Mucosa of descending colon (tissue), 3 donors: Measurements from ENCODE around the gene CDKN2AIP. TPM values are rescaled to one million over a fixed set of nuclear protein-coding genes. Genes with fewer than 3 reads are reported as not detected.

Experiments
- ATAC-seq: fragments of 200-7000 bp; cut with Tn5 transposase; one replicate; pipeline ENCODE4 v1.9.1; 2020; ENCODE audit warnings: mild to moderate bottlenecking, moderate library complexity
- DNase-seq, 3 donors: peaks; one replicate each; pipeline ENCODE4 v3.0.0-alpha.2; 2020
- H3K36me3 ChIP-seq: fragments of 200-600 bp; one replicate; pipeline ENCODE4 v1.8.0; 2021; ENCODE audit warnings: low read depth, mild to moderate bottlenecking
- H3K4me1 ChIP-seq: fragments of 200-600 bp; one replicate; pipeline ENCODE4 v1.8.0; 2021; ENCODE audit warnings: low read depth, mild to moderate bottlenecking
- H3K4me3 ChIP-seq: fragments of 200-600 bp; one replicate; pipeline ENCODE4 v1.8.0; 2021; ENCODE audit warnings: mild to moderate bottlenecking
- H3K9me3 ChIP-seq: fragments of 200-600 bp; one replicate; pipeline ENCODE4 v1.8.0; 2021; ENCODE audit warnings: mild to moderate bottlenecking
- intact Hi-C, 2 donors: fragments of 100-400 bp; cut with DNase I in 1 of 2; cut with micrococcal nuclease in 1 of 2; formaldehyde crosslinking; loops; one replicate each; pipeline versions ENCODE4 v1.11.0 to v1.11.1; 2022; cut with DNase I, micrococcal nuclease
- total RNA-seq, 3 donors: library from RNA; stranded (reverse); fragmentation: NEBNext Ultra II Directional in 2 of 3; extraction: Animal tissue kit (Norgen Biotek cat#: 25700) in 2 of 3; gene quantifications; one replicate each; pipeline versions ENCODE4 v1.2.1 to v1.2.4, GENCODE V29; 2021 to 2023
- TF ChIP-seq, protein P1 (sequence below): fragments of 200-600 bp; IDR thresholded peaks from one replicate; pipeline ENCODE4 v1.8.0; 2022; ENCODE audit warnings: antibody characterized with exemption, mild to moderate bottlenecking
- donor health status: DM: no; HTN: no; CAD: no; lungs with moderate emphysema.
- donor health status: DM: no; HTN: no; CAD: no.
- donor health status: DM: no; HTN: yes; CAD: no.

CDKN2AIP gene
- total RNA-seq, 3 donors from 2014 or later, result 16.2 to 20.4 (median 18.9) TPM

DNA sequence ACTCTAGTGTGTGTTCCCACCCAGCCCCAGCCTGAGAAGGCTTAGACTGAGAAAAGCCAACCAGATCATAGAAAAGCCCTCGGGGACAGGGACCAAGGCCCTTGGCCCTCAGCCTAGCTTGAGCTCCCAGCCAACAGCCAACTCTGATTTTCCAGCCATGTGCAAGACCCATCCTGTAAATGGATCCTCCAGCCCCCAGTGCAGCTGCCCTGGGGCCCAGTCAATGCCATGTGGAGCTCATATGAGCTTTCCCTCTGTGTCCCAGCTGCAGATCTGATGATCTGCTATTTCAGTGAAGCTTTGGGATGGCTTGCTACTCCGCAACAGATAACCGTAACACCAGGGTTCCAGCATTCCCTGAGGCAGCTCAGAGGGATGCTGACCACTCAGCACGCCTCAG lies 40.5 kb upstream of the CDKN2AIP start:
- intact Hi-C loops, result no loop called here
- TF ChIP-seq, protein P1, sequence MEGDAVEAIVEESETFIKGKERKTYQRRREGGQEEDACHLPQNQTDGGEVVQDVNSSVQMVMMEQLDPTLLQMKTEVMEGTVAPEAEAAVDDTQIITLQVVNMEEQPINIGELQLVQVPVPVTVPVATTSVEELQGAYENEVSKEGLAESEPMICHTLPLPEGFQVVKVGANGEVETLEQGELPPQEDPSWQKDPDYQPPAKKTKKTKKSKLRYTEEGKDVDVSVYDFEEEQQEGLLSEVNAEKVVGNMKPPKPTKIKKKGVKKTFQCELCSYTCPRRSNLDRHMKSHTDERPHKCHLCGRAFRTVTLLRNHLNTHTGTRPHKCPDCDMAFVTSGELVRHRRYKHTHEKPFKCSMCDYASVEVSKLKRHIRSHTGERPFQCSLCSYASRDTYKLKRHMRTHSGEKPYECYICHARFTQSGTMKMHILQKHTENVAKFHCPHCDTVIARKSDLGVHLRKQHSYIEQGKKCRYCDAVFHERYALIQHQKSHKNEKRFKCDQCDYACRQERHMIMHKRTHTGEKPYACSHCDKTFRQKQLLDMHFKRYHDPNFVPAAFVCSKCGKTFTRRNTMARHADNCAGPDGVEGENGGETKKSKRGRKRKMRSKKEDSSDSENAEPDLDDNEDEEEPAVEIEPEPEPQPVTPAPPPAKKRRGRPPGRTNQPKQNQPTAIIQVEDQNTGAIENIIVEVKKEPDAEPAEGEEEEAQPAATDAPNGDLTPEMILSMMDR, result no peak
- no peaks in the 10 kb centered on the region for H3K9me3 ChIP-seq
- no peaks in the 10 kb centered on the region for H3K4me1 ChIP-seq
- DNase-seq, result no peak
- H3K4me3 ChIP-seq, result no peak overlapping the region
- H3K36me3 ChIP-seq, result no peaks in the 10 kb centered on the region
- no peak for ATAC-seq

GRCh38 chr4:183405303-183405702 lies 39.1 kb upstream of the CDKN2AIP start:
- Histone ChIP-seq H3K36me3 (no peaks in the 10 kb centered on the region), H3K4me3 (no peak overlapping the region), H3K4me1 (no peaks in the 10 kb centered on the region), H3K9me3 (no peaks in the 10 kb centered on the region)
- TF ChIP-seq, protein P1, result no peak
- ATAC-seq (no peak), DNase-seq (no peak)
- intact Hi-C loops, result no loop called here

- Histone ChIP-seq H3K9me3 (no peaks in the 10 kb centered on the region), H3K4me3 (no peak overlapping the region), H3K36me3 (no peaks in the 10 kb centered on the region), H3K4me1 (no peaks in the 10 kb centered on the region)
- intact Hi-C loops, result no loop called here
- DNase-seq (peak; percentile 91 to 95 (median 91)), ATAC-seq (peak; percentile 92)
- TF ChIP-seq, protein P1, result peak; percentile 96
Measured at GRCh38 chr4:183407128-183407585, 37.3 kb upstream of the CDKN2AIP start.

- DNase-seq (no peak), ATAC-seq (no peak)
- intact Hi-C loops, result no loop called here
Measured at GRCh38 chr4:183407635-183408464, 36.6 kb upstream of the CDKN2AIP start.

DNA sequence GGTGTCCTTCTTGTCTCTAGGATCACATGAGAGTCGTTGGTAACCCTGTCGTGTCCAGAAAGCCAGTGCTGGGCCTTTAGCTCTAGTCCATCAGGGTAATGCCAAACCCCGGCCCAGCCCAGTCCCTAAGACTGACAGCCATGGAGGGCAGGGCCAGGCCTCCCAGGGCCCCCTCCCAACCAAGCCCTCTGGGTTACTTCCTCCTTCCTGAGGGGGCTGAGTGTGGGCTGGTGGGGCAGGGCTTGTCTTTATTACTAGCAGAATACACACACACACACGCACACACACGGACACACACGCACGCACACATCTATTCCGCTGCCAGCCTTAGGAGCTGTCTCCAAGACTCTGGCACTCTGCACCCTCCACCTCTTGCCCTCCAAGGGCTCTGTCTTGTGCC lies 35.6 kb upstream of the CDKN2AIP start:
- H3K4me3 ChIP-seq, result no peak overlapping the region
- H3K36me3 ChIP-seq, result no peaks in the 10 kb centered on the region
- peak; percentile 82 for ATAC-seq
- H3K9me3 ChIP-seq, result no peaks in the 10 kb centered on the region
- intact Hi-C loops, result no loop called here
- peak; percentile 86 to 93 (median 87) for DNase-seq
- no peaks in the 10 kb centered on the region for H3K4me1 ChIP-seq
- TF ChIP-seq, protein P1, result no peak

More at GRCh38 chr4:183407635-183408464, 36.6 kb upstream of the CDKN2AIP start:
- Histone ChIP-seq H3K4me3 (no peak overlapping the region), H3K9me3 (no peaks in the 10 kb centered on the region), H3K4me1 (no peaks in the 10 kb centered on the region), H3K36me3 (no peaks in the 10 kb centered on the region)
- TF ChIP-seq, protein P1, result no peak
